IPS DF 6.9 (cell line): ENCODE results near the gene CCNY.

ENCODE experiments used
- DNase-seq: peaks from one replicate; pipeline ENCODE4 v3.0.0-alpha.2; 2013; ENCODE audit warnings: low read depth, low spot score
- H3K27ac ChIP-seq: one replicate; pipeline ENCODE4 v1.5.1; 2013; ENCODE audit warnings: low read length, control low read depth
- H3K27me3 ChIP-seq: 2 replicates; pipeline ENCODE4 v1.6.1; 2013; ENCODE audit warnings: mild to moderate bottlenecking, low read length; ENCODE audit not compliant: control insufficient read depth, insufficient read depth
- H3K36me3 ChIP-seq: 2 replicates; pipeline ENCODE4 v1.6.1; 2013; ENCODE audit warnings: low read length; ENCODE audit not compliant: control insufficient read depth, insufficient read depth
- H3K4me1 ChIP-seq: 2 replicates; pipeline ENCODE4 v1.6.1; 2013; ENCODE audit warnings: low read length; ENCODE audit not compliant: control insufficient read depth, insufficient read depth
- H3K4me3 ChIP-seq: 2 replicates; pipeline ENCODE4 v1.5.1; 2013; ENCODE audit warnings: mild to moderate bottlenecking, low read length
- H3K9me3 ChIP-seq: 2 replicates; pipeline ENCODE4 v1.6.1; 2013; ENCODE audit warnings: low read length, inconsistent platforms; ENCODE audit not compliant: control insufficient read depth, insufficient read depth
- WGBS: extraction: QIAGEN DNeasy Blood & Tissue Kit; methylation state at CpG from one replicate; pipeline ENCODE4 v1.1.7; 2013; ENCODE audit warnings: mixed read lengths, missing lambda C conversion rate; ENCODE audit not compliant: insufficient read length, insufficient coverage; 5-methylcytosine and 5-hydroxymethylcytosine counted together

CCNY gene

DNA sequence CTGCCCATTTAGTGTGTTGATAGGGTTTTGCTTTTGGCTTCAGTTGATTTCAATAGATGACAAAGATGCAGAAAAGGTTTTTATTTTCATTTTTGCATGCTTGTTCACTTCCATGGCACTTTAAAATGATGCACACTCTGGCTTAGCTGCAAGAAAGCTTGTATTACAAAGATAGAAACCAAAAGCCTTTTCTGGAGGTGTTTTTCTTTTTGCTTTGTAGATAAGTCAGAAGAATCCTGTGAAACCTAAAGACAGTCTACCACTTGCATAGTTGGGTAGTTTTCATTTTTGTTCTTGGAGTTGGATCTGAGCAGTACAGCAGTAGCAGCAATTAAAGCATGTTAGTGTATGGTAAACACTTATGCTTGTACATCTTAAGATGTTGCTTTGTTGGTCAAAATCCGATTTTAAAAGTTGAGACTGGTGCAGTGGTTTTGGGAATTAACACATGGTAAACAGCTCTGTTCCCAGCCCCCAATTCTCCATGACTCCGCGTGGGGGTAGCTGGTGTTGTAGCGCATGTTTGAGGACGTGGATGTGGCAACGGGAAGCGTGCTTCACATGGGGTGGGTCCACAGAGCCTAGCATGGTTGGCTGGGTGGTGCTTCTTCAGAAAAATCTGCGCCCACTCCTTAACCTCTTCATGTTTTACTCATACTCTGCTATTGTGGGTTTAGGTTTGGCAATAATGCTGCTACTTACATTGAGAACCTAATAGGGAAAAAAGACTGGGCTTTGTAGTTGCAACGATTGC is 19.8 kb downstream of the CCNY start:
- Histone ChIP-seq H3K36me3 (no peaks in the 10 kb centered on the region), H3K27me3 (no peaks in the 10 kb centered on the region), H3K9me3 (no peaks in the 10 kb centered on the region), H3K4me1 (peaks cover 2% of the 10 kb centered on the region; the same call in 1 of the 2 replicates), H3K27ac (no peak overlapping the region), H3K4me3 (no peak overlapping the region)
- DNase-seq, result no peak
- no CpG with 5 or more reads among the region's 9 CpGs for WGBS

DNA sequence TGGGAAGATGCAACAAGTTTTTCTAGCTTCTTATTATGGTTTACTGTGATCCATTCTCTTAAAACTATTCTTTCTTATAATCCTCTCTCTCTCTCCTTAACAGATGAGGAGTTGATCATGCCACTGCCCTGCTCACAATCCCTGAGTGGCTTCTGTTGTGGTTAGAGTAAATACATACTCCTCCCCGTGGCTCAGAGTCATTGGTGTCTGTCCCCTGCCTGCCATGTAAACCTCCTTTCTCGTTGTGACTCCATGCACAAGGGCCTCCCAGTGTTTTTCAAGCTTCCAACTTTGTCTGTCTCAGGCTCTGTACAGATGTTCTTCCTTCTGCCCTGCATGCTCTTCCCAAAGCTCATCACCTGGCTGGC is 20.4 kb downstream of the CCNY start:
- no peaks in the 10 kb centered on the region for H3K27me3 ChIP-seq
- no peak for DNase-seq
- no peak overlapping the region for H3K27ac ChIP-seq
- H3K4me1 ChIP-seq, result peaks cover 2% of the 10 kb centered on the region; the same call in 1 of the 2 replicates
- H3K9me3 ChIP-seq, result no peaks in the 10 kb centered on the region
- H3K4me3 ChIP-seq, result no peak overlapping the region
- H3K36me3 ChIP-seq, result no peaks in the 10 kb centered on the region
- WGBS, result no CpG with 5 or more reads among the region's 2 CpGs

DNA sequence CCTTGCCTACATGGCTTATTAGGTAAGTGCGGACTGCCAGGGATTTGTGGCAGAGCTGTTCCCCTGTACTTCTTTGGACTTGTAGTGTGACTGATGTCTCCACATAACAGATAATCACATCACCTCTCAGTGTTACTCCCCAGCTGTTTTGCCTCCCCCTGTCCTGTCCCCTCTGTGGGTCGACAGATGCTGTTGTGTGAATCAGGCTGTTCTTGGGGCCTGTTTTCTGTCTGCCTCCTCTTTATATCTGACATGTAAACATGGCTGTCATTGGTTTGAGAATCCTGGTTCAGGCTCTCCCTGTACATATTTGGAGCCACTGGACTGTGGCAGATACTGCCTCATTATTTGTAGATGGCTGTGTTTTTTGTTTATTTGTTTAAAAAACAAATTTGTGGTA is 22.7 kb downstream of the CCNY start:
- no peaks in the 10 kb centered on the region for H3K36me3 ChIP-seq
- no CpG with 5 or more reads among the region's 2 CpGs for WGBS
- H3K4me3 ChIP-seq, result no peak overlapping the region
- no peaks in the 10 kb centered on the region for H3K27me3 ChIP-seq
- DNase-seq, result no peak
- no peak overlapping the region for H3K27ac ChIP-seq
- H3K4me1 ChIP-seq, result peaks cover 2% of the 10 kb centered on the region; the same call in 1 of the 2 replicates
- H3K9me3 ChIP-seq, result no peaks in the 10 kb centered on the region

DNA sequence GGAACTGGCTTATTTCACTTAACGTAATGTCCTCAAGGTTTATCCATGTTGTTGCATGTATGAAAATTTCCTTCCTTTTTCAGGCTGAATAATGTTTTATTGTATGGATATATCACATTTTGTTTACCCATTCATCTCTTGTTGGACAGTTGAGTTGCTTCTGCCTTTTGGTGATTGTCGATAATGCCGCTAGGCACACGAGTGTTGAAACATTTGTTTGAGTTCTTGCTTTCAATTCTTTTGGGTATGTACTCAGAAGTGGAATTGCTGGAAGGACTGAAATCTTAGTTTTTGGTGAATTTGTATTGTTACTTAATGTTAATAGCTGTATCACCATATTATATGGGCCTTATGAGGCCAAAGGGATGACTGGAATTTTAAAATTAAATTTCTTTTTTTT is 23.6 kb downstream of the CCNY start:
- DNase-seq, result no peak
- no peaks in the 10 kb centered on the region for H3K36me3 ChIP-seq
- H3K27ac ChIP-seq, result no peak overlapping the region
- WGBS, result no CpG with 5 or more reads among the region's 4 CpGs
- H3K4me3 ChIP-seq, result no peak overlapping the region
- no peaks in the 10 kb centered on the region for H3K27me3 ChIP-seq
- H3K9me3 ChIP-seq, result no peaks in the 10 kb centered on the region
- H3K4me1 ChIP-seq, result peaks cover 2% of the 10 kb centered on the region; the same call in 1 of the 2 replicates

DNA sequence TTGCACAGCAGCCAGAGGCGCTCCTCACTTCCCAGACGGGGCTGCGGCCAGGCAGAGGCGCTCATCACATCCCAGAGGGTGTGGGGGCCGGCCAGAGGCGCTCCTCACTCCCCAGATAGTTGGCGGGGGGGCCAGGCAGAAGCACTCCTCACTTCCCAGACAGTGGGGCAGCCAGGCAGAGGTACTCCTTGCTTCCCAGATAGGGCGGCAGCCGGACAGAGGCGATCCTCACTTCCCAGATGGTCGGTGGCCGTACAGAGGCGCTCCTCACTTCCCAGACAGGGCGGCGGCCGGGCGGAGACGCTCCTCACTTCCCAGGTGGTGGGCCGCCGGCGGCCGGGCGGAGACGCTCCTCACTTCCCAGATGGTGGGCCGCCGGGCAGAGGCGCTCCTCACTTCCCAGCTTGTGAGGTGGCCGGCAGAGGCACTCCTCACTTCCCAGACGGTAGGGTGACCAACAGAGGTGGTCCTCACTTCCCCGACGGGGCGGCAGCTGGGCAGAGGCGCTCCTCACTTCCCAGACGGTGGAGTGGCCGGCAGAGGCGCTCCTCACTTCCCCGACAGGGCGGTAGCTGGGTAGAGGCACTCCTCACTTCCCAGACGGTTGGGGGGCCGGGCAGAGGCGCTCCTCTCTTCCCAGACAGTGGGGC is 26.5 kb downstream of the CCNY start:
- no peak for DNase-seq
- H3K36me3 ChIP-seq, result no peaks in the 10 kb centered on the region
- H3K27me3 ChIP-seq, result no peaks in the 10 kb centered on the region
- H3K4me3 ChIP-seq, result no peak overlapping the region
- no peak overlapping the region for H3K27ac ChIP-seq
- no peaks in the 10 kb centered on the region for H3K9me3 ChIP-seq
- H3K4me1 ChIP-seq, result no peaks in the 10 kb centered on the region
- no CpG with 5 or more reads among the region's 41 CpGs for WGBS

DNA sequence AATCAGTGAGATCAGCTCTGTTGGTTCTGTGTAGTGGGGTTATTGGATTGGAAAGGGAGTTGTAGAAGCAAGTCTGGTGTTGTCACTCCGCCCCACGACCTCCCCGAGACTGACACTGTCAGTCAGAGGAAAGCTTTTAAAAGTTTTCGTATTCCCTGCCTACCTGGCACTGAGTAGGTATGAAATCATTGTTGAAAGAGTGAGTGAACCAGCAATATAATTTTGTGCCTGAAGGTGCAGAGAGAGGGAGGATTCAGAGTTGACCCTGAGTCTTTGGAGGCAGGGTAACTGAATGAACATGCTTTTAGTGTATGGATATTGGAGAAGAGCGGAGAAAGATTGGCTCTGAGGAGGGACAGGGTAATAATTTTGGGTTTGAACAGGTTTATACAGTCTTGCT is 27.3 kb downstream of the CCNY start:
- no peak overlapping the region for H3K27ac ChIP-seq

GRCh38 chr10:35364808-35365207 is 28.5 kb downstream of the CCNY start:
- no peak overlapping the region for H3K27ac ChIP-seq
- DNase-seq, result no peak
- no peak overlapping the region for H3K4me3 ChIP-seq
- H3K27me3 ChIP-seq, result no peaks in the 10 kb centered on the region
- H3K9me3 ChIP-seq, result no peaks in the 10 kb centered on the region
- WGBS, result no CpG with 5 or more reads among the region's 2 CpGs
- H3K4me1 ChIP-seq, result no peaks in the 10 kb centered on the region
- no peaks in the 10 kb centered on the region for H3K36me3 ChIP-seq

More for the DNA sequence above, 27.3 kb downstream of the CCNY start:
- no CpG with 5 or more reads among the region's 5 CpGs for WGBS
- no peaks in the 10 kb centered on the region for H3K27me3 ChIP-seq
- no peaks in the 10 kb centered on the region for H3K4me1 ChIP-seq
- no peaks in the 10 kb centered on the region for H3K36me3 ChIP-seq
- H3K9me3 ChIP-seq, result no peaks in the 10 kb centered on the region
- H3K4me3 ChIP-seq, result no peak overlapping the region
- no peak for DNase-seq

GRCh38 chr10:35365994-35366393 is 29.7 kb downstream of the CCNY start:
- no peaks in the 10 kb centered on the region for H3K4me1 ChIP-seq
- no CpG with 5 or more reads among the region's 1 CpG for WGBS

DNA sequence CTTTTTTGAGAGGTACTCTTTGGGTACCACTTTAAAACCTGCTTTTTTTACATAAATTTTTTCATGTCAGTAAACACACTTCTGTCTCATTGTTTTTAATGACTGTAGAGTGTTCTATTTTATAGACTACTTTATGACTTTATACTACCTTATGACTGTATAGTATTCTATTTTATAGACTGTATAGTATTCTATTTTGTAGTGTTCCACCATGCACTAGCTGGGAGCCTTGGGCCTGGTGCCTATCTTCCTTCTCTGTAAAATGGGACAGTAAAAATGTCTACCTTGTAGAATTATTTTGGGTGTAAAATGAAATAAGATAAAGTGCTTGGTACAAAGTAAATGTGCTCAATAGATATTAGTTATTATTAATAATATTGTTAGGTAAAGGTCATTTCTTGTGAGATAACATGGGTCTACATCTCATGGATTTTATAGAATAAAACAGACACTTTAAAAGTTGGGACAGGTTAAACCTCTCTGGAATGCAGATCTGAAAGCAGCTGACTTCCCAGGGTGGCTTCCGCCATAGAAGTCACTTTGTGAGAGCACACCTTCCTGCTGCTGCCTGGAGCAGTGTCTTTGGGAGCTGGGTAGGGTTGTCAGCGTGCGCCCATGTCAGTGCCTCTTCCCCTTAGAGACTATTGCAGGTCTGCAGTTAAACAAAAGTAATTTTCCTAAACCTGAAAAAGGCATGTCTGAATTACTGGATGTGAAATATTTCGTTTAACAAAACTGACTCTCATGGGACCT is 31.0 kb downstream of the CCNY start:
- Histone ChIP-seq H3K4me3 (no peak overlapping the region), H3K27me3 (no peaks in the 10 kb centered on the region), H3K9me3 (no peaks in the 10 kb centered on the region), H3K27ac (no peak overlapping the region), H3K4me1 (no peaks in the 10 kb centered on the region), H3K36me3 (no peaks in the 10 kb centered on the region)
- WGBS, result no CpG with 5 or more reads among the region's 4 CpGs
- DNase-seq, result no peak

More at GRCh38 chr10:35365994-35366393, 29.7 kb downstream of the CCNY start:
- no peak for DNase-seq
- Histone ChIP-seq H3K27ac (no peak overlapping the region), H3K27me3 (no peaks in the 10 kb centered on the region), H3K9me3 (no peaks in the 10 kb centered on the region), H3K36me3 (no peaks in the 10 kb centered on the region), H3K4me3 (no peak overlapping the region)

DNA sequence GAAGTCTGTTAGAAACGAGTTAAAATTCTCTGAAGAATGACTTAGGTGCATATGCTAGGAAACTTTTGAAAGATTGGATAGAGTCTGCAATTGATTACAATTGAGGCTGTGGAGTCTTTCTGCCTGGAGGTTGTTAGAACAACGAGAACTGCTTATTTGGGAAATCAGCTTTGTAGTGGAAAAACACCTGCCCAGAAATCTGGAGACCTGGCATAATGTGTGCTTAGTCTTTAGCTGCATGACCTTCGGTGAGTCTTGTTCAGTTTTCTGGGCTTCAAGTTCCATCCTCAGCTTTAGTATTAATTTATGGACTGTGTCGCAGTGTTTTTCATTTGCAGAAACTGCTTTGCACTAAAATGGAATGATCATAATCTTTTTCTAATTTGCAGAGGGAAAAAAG is 31.7 kb downstream of the CCNY start:
- H3K27ac ChIP-seq, result no peak overlapping the region
- DNase-seq, result no peak
- H3K36me3 ChIP-seq, result no peaks in the 10 kb centered on the region
- no peaks in the 10 kb centered on the region for H3K9me3 ChIP-seq
- H3K4me1 ChIP-seq, result no peaks in the 10 kb centered on the region
- no CpG with 5 or more reads among the region's 4 CpGs for WGBS
- H3K4me3 ChIP-seq, result no peak overlapping the region
- no peaks in the 10 kb centered on the region for H3K27me3 ChIP-seq
